ENCODE results near the gene TUBB. TPM values are rescaled to one million over a fixed set of nuclear protein-coding genes. Genes with fewer than 3 reads are reported as not detected.

Gene TUBB
- total and polyA plus RNA-seq, 2 donors (not counting 3 experiments of a cell fraction or from before 2014, with no cell fraction given), result 1,276 to 1,408 TPM

DNA sequence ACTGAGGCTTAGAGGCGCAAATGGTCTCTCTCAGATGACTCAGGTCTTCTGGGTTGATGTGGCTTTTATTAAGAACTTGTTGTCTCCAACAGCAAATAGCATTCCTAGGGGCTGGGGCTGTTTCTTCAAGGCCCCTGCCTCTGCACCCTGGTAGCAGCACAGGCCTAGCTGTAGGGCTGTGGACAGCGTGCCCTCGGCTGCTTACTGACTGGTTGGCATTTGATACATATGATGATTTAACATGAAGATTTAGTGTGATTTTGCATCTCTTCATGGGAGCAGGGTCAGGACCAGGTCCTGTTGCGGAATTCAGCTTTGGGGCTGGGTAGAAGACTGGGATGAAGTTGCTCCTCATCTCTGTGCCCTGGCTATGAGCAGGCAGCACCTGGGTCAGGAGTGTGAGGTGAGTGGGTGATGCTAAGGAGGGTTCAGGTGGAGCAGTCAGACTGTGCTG lies 48.5 kb downstream of the TUBB start:
- no TSS peak for BruUV-seq (replicated peaks)
- TF ChIP-seq POLR2AphosphoS5 (IDR thresholded peaks at IDR 0.05; ENCODE audit: insufficient read depth, low read depth, low read length) (no peak), CTCF (IDR thresholded peaks at IDR 0.05; ENCODE audit: extremely low read depth in 1 of 2, insufficient read depth in 1 of 2, low read depth in 1 of 2, low read length in 2 of 2) (no peak), EZH2 (IDR thresholded peaks at IDR 0.05; ENCODE audit: borderline replicate concordance, low read depth, low read length, severe bottlenecking) (no peak), FOS (IDR thresholded peaks at IDR 0.05; ENCODE audit: borderline replicate concordance, insufficient read depth, low read length) (no peak), MYC (IDR thresholded peaks at IDR 0.05; ENCODE audit: low read depth, low read length) (no peak), GATA2 (IDR thresholded peaks at IDR 0.05; ENCODE audit: insufficient read depth, insufficient read length, low read depth, low read length) (no peak), POLR2A (IDR thresholded peaks at IDR 0.05; ENCODE audit: low read depth, low read length) (no peak), JUN (IDR thresholded peaks at IDR 0.05; ENCODE audit: borderline replicate concordance, insufficient read depth, insufficient read length, low read depth) (no peak)
- TF ChIP-seq, protein P1, sequence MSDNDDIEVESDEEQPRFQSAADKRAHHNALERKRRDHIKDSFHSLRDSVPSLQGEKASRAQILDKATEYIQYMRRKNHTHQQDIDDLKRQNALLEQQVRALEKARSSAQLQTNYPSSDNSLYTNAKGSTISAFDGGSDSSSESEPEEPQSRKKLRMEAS (IDR thresholded peaks at IDR 0.05; ENCODE audit: insufficient read depth, insufficient read length), result no peak
- DNase-seq (ENCODE audit: low read depth, low spot score) (no peak), FAIRE-seq (no peak)
- no peaks in the 10 kb centered on the region for H3K9me3 ChIP-seq (replicated peaks; ENCODE audit: control insufficient read depth, insufficient read depth, low read length)
- H2AFZ ChIP-seq (ENCODE audit: low read depth, low read length), result no peak overlapping the region
- H3K4me1 ChIP-seq (ENCODE audit: control insufficient read depth, extremely low read depth, insufficient read depth, low read length), result peaks cover 36% of the 10 kb centered on the region
- H3K27ac ChIP-seq (ENCODE audit: insufficient read depth, low read depth, low read length), result peak overlapping the region; percentile 96
- H3K4me2 ChIP-seq (ENCODE audit: insufficient read depth, low read length), result peak overlapping the region; percentile 70
- no peaks in the 10 kb centered on the region for H4K20me1 ChIP-seq (replicated peaks; ENCODE audit: control insufficient read depth, extremely low read depth, insufficient read depth, low read length)
- H3K79me2 ChIP-seq (ENCODE audit: control insufficient read depth, insufficient read depth, low read length), result no peaks in the 10 kb centered on the region
- intact Hi-C loops (cut with micrococcal nuclease) (loop anchor here (1.0 kb wide), 5 partner anchors 9 to 46 kb away; no protein-coding TSS in a partner anchor), dilution Hi-C loops (cut with MboI; ENCODE audit: extremely low pct_ligation_motif_present, low sequenced_read_pairs) (no loop called here)
- ChIA-PET CTCF (interaction anchor here (0.9 to 2.5 kb wide), 13 partner anchors 9 to 90 kb away, joined by 3 to 14 read pairs (median 4); partner anchors contain the start of gene IER3), POLR2A (interaction anchor here (0.6 to 2.1 kb wide), 5 partner anchors 9 to 55 kb away, joined by 3 to 11 read pairs (median 5); partner anchors contain the start of gene IER3)
- no peaks in the 10 kb centered on the region for H3K36me3 ChIP-seq (ENCODE audit: control insufficient read depth in 2 of 2, extremely low read depth in 1 of 2, insufficient read depth in 2 of 2, low read length in 2 of 2)
- H3K9me1 ChIP-seq (replicated peaks; ENCODE audit: control insufficient read depth, extremely low read depth, insufficient read depth, low read length), result no peaks in the 10 kb centered on the region
- H3K4me3 ChIP-seq (replicated peaks in 1 of 3; ENCODE audit: insufficient read depth in 1 of 3, low read depth in 1 of 3, low read length in 3 of 3), result no peak overlapping the region
- H3K9ac ChIP-seq (replicated peaks; ENCODE audit: extremely low read depth, insufficient read depth, low read length), result peak overlapping the region; percentile 88
- no peaks in the 10 kb centered on the region for H3K27me3 ChIP-seq (ENCODE audit: control insufficient read depth in 2 of 2, insufficient read depth in 2 of 2, low read length in 2 of 2)
